Adrenal gland (tissue), 12 donors: Measurements from ENCODE around the gene GALNT5. TPM values are rescaled to one million over a fixed set of nuclear protein-coding genes. Genes with fewer than 3 reads are reported as not detected.

Source experiments
- DNase-seq, 7 donors: peaks; one replicate each; pipeline ENCODE4 v3.0.0-alpha.2; 2019 to 2020
- H3K27ac ChIP-seq, 5 donors: fragments of 200-600 bp; sonication (generic) in 4 of 5; 1 replicate in 3 of 5; 2 replicates in 2 of 5; pipeline versions ENCODE4 v1.5.1 to v1.8.0; 2016 to 2020; ENCODE audit warnings: mild to moderate bottlenecking in 1 of 5
- H3K27me3 ChIP-seq: fragments of 200-600 bp; 2 replicates; pipeline ENCODE4 v1.8.0; 2021
- H3K36me3 ChIP-seq, 2 donors: fragments of 200-600 bp; replicated peaks in 1 of 2; 1 replicate in 1 of 2; 2 replicates in 1 of 2; pipeline versions ENCODE4 v1.5.1 to v1.8.0; 2018 to 2022
- H3K4me1 ChIP-seq, 2 donors: fragments of 200-600 bp; replicated peaks in 1 of 2; 1 replicate in 1 of 2; 2 replicates in 1 of 2; pipeline versions ENCODE4 v1.5.1 to v1.8.0; 2018 to 2021
- H3K4me3 ChIP-seq, 4 donors: fragments of 200-600 bp; sonication (generic) in 3 of 4; one replicate each; pipeline ENCODE4 v1.5.1; 2016 to 2018
- H3K9me3 ChIP-seq, 3 donors: fragments of 200-600 bp; sonication (generic) in 1 of 3; replicated peaks in 1 of 3; 1 replicate in 2 of 3; 2 replicates in 1 of 3; pipeline versions ENCODE4 v1.5.1 to v1.8.0; 2016 to 2021
- POLR2A ChIP-seq, 2 donors: fragments of 450-650 bp; IDR thresholded peaks; one replicate each; pipeline ENCODE4 v1.6.1; 2017; ENCODE audit warnings: antibody characterized with exemption in 2 of 2, mild to moderate bottlenecking in 2 of 2, moderate library complexity in 1 of 2
- WGBS, 4 donors: extraction: QIAGEN DNeasy Blood & Tissue Kit in 2 of 4; methylation state at CpG; one replicate each; pipeline versions ENCODE4 v1.1.5 to v1.1.7; 2013 to 2017; 5-methylcytosine and 5-hydroxymethylcytosine counted together
- intact Hi-C, 2 donors: fragments of 100-400 bp; cut with DNase I; formaldehyde crosslinking; loops; one replicate each; pipeline versions ENCODE4 v1.14.1 to v1.15.0; 2022 to 2023
- polyA plus RNA-seq, 3 donors: library from polyadenylated mRNA; stranded (reverse); fragments of 200-250 nt in 2 of 3; fragments of 350-450 nt in 1 of 3; fragmentation: Illumina TruSeq in 1 of 3; extraction: RNeasy Lipid Tissue Mini Kit (QIAGEN cat#74804) in 1 of 3; gene quantifications; one replicate each; pipeline ENCODE4 v1.2.3, GENCODE V29; 2013 to 2014
- total RNA-seq, 9 donors: library from RNA; depleted of rRNA in 4 of 9; stranded (reverse); fragments of >200 nt in 4 of 9; fragments of 120-200 nt in 1 of 9; fragmentation: NEBNext Ultra II Directional in 1 of 9; extraction: Animal tissue kit (Norgen Biotek cat#: 25700) in 1 of 9; gene quantifications; one replicate each; pipeline versions ENCODE4 v1.1.0 to v1.2.4, GENCODE V29; 2013 to 2023
- TF ChIP-seq, protein P1 (sequence below), 6 experiments: fragments of 450-650 bp in 4 of 6; fragments of 200-600 bp in 2 of 6; sonication (generic) in 1 of 6; IDR thresholded peaks; 1 replicate in 5 of 6; 2 replicates in 1 of 6; pipeline versions ENCODE4 v1.5.1 to v1.8.0; 2016 to 2021; ENCODE audit warnings: antibody characterized with exemption in 6 of 6, mild to moderate bottlenecking in 2 of 6, moderate library complexity in 1 of 6
- donor health status: healthy with polysubstance abuse.
- donor health status: Bipolar disorder and iron deficiency.
- donor health status: DM: yes; HTN: yes; CAD: no.
- donor health status: DM: no; HTN: no; CAD: no.
- donor health status: DM: no; HTN: no; CAD: no.
- donor health status: DM: yes; HTN: yes; CAD: no.

GALNT5 gene
- total and polyA plus RNA-seq, 12 donors, result under 0.01 to 0.22 (median 0.07) TPM; not detected in 3

DNA sequence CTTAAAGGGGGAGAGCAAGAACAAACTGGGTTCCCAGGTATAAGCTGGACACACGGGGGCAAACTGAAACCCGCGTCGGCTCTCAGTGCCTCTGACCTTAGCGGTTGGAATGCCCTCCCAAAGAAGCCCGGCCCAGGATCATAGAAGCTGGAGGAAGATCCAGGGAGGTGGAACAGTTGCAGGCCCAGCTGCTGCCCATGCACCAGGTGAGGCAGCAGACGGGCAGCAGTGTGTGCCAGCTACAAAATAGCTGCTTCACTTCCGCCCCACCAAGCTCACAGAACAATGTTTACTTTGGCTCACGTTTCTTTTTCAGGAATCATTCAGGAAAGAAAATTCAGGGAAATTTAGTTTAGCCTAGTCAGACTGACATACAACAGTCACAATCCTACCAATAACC, 72.0 kb downstream of the GALNT5 start:
- Histone ChIP-seq H3K36me3 (no peaks in the 10 kb centered on the region), H3K4me1 (no peaks in the 10 kb centered on the region), H3K27ac (no peak overlapping the region), H3K27me3 (no peaks in the 10 kb centered on the region), H3K9me3 (no peaks in the 10 kb centered on the region), H3K4me3 (no peak overlapping the region)
- intact Hi-C loops, result loop anchor here in 1 of 2 donors (10.0 kb wide), 1 partner anchor 685 kb away; no protein-coding TSS in a partner anchor
- 64 to 85% (median 80%) methylated on average over 4 to 9 of the region's 9 CpGs for WGBS, 4 donors
- DNase-seq, result no peak
- TF ChIP-seq, protein P1, sequence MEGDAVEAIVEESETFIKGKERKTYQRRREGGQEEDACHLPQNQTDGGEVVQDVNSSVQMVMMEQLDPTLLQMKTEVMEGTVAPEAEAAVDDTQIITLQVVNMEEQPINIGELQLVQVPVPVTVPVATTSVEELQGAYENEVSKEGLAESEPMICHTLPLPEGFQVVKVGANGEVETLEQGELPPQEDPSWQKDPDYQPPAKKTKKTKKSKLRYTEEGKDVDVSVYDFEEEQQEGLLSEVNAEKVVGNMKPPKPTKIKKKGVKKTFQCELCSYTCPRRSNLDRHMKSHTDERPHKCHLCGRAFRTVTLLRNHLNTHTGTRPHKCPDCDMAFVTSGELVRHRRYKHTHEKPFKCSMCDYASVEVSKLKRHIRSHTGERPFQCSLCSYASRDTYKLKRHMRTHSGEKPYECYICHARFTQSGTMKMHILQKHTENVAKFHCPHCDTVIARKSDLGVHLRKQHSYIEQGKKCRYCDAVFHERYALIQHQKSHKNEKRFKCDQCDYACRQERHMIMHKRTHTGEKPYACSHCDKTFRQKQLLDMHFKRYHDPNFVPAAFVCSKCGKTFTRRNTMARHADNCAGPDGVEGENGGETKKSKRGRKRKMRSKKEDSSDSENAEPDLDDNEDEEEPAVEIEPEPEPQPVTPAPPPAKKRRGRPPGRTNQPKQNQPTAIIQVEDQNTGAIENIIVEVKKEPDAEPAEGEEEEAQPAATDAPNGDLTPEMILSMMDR (IDR thresholded peaks at IDR 0.05), result no peak
- TF ChIP-seq POLR2A (IDR thresholded peaks at IDR 0.05), result no peak

DNA sequence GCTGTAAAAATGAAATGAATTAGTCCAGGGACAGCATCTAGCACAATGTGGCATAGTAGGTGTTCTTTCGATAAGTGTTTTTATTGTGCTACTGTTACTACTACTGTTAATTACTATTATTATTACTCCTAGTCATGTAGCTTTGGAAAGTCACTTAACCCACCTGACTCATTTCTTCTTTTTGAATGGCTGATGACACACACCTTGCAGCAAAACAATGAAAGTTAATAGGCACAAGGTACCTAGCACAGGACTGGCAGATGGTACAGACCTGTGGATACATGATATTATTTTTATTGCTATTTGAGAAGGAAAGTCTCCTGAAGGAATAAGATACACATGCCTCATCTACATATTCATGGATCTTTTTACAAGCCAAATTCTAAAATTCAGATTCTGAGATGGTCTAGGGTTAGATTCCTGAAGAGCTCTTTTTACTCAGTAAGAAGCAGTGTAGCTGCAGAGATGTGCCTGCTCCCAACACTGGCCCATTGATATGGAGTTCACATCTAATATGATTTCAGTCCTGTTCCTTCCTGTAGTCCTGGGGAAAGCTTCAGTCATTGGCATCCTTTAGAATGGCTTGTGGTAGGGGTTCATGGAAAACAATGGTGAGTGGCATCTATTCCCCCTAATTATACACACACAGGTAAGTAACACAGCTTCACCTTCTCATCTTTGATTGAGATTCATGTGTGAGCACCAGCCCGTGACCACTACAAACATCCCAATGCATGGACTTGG, 76.0 kb downstream of the GALNT5 start:
- WGBS, 4 donors, result 86 to 88% (median 87%) methylated on average over 2 of the region's 2 CpGs
- intact Hi-C loops, result no loop called here

DNA sequence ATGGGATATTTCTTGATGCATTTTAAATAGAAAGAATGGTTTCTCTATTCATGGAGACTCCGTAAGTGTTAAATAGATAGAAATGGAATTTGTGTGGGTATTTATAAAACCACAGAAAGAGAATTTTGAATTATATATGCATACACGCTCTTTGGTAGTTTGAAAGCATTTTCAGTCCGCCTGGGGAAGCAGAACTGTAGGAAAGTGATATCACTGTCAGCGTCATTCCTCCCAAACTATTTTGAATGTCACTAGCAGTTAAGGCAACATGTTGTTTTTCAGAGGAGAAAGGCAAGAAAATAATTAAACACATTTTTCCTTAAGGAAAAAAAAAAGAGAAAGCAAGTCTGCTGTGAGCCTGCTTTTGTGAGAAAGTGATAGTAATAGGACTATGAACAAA, 76.8 kb downstream of the GALNT5 start:
- H3K36me3 ChIP-seq, result no peaks in the 10 kb centered on the region
- no peak for TF ChIP-seq POLR2A (IDR thresholded peaks at IDR 0.05)
- TF ChIP-seq, protein P1 (IDR thresholded peaks at IDR 0.05), result no peak
- H3K27me3 ChIP-seq, result no peaks in the 10 kb centered on the region
- no peak overlapping the region for H3K4me3 ChIP-seq
- H3K27ac ChIP-seq, result no peak overlapping the region
- DNase-seq, result no peak
- no peaks in the 10 kb centered on the region for H3K9me3 ChIP-seq
- no peaks in the 10 kb centered on the region for H3K4me1 ChIP-seq
- intact Hi-C loops, result no loop called here
- 76 to 79% (median 78%) methylated on average over 4 of the region's 4 CpGs for whole genome bisulfite sequencing, 4 donors

More for the DNA sequence above, 76.0 kb downstream of the GALNT5 start:
- Histone ChIP-seq H3K9me3 (no peaks in the 10 kb centered on the region), H3K27me3 (no peaks in the 10 kb centered on the region), H3K27ac (no peak overlapping the region), H3K36me3 (no peaks in the 10 kb centered on the region), H3K4me1 (no peaks in the 10 kb centered on the region), H3K4me3 (no peak overlapping the region)
- no peak for DNase-seq
- TF ChIP-seq, protein P1 (IDR thresholded peaks at IDR 0.05), result no peak
- TF ChIP-seq POLR2A (IDR thresholded peaks at IDR 0.05), result no peak

DNA sequence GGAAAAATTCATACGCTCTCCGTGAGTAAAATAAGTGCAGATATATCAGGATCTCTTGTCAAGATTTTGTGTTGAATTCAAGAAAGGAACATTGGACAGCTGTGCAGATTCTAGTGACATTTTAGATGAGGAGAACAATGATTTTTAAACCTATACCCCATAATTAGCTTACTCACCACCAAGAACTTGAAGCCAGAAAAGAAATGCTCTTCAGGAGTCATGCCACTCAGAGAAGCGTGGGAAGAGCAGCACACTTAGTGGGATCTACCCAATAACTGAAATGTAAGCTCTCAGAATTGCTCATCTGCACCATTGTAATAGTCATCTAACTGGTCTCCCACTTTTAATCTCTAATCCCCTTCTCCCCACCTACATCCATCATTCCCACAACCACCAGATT, 77.3 kb downstream of the GALNT5 start:
- intact Hi-C loops, result no loop called here
- H3K4me1 ChIP-seq, result no peaks in the 10 kb centered on the region
- no peak for TF ChIP-seq POLR2A (IDR thresholded peaks at IDR 0.05)
- 76 to 88% (median 79%) methylated on average over 3 of the region's 3 CpGs for WGBS, 4 donors
- no peaks in the 10 kb centered on the region for H3K36me3 ChIP-seq
- no peaks in the 10 kb centered on the region for H3K9me3 ChIP-seq
- H3K4me3 ChIP-seq, result no peak overlapping the region
- H3K27me3 ChIP-seq, result no peaks in the 10 kb centered on the region
- no peak for DNase-seq
- no peak overlapping the region for H3K27ac ChIP-seq
